IMR-90 (cell line): ENCODE measurements around the gene CLPTM1L. TPM values are rescaled to one million over a fixed set of nuclear protein-coding genes. Genes with fewer than 3 reads are reported as not detected.

Experiments used
- ATAC-seq: fragments of 200-7000 bp; cut with Tn5 transposase; 2 replicates; pipeline ENCODE4 v1.9.1; 2020; ENCODE audit warnings: low read depth, mild to moderate bottlenecking, moderate library complexity
- BruUV-seq: library from RNA; stranded (reverse); fragments of 400-500 nt; replicated peaks from 2 replicates; lab custom pipeline; 2021; lab: Mats Ljungman, UMichigan
- CTCF ChIA-PET: fragments of 300-600 bp; formaldehyde crosslinking; extraction: SDS; loops from one replicate; lab custom pipeline; 2021; ENCODE audit warnings: antibody characterized with exemption; lab: Yijun Ruan, JAX
- POLR2A ChIA-PET: fragments of 300-600 bp; sonication (Branson Sonifier 250); formaldehyde crosslinking; loops from one replicate; lab custom pipeline; 2022; ENCODE audit warnings: antibody characterized with exemption; ENCODE audit not compliant: unreplicated experiment; lab: Charles Lee
- DNase-seq: peaks from one replicate; pipeline ENCODE4 v3.0.0; 2013
- H2AFZ ChIP-seq: replicated peaks from 2 replicates; pipeline ENCODE3; 2013; ENCODE audit warnings: low read length, mild to moderate bottlenecking; ENCODE audit not compliant: poor library complexity
- H2AK5ac ChIP-seq: 2 replicates; pipeline ENCODE4 v1.6.1; 2013; ENCODE audit warnings: low read depth, low read length, inconsistent platforms
- H2AK9ac ChIP-seq: replicated peaks from 2 replicates; pipeline ENCODE3; 2013; ENCODE audit warnings: mild to moderate bottlenecking, low read depth, low read length, moderate library complexity; ENCODE audit not compliant: poor library complexity
- H2BK120ac ChIP-seq: 2 replicates; pipeline ENCODE4 v1.6.1; 2013; ENCODE audit warnings: low read depth, low read length, inconsistent platforms
- H2BK15ac ChIP-seq: 3 replicates; pipeline ENCODE4 v1.6.1; 2013; ENCODE audit warnings: low read depth, low read length, inconsistent platforms
- H2BK20ac ChIP-seq: 2 replicates; pipeline ENCODE4 v1.6.1; 2013; ENCODE audit warnings: low read depth, mild to moderate bottlenecking, inconsistent platforms, low read length, moderate library complexity
- H2BK5ac ChIP-seq: 2 replicates; pipeline ENCODE4 v1.6.1; 2013; ENCODE audit warnings: mild to moderate bottlenecking, low read depth, low read length, inconsistent platforms; ENCODE audit not compliant: poor library complexity, severe bottlenecking
- H3K14ac ChIP-seq: replicated peaks from 2 replicates; pipeline ENCODE4 v1.6.1; 2013; ENCODE audit warnings: low read depth, low read length, inconsistent platforms
- H3K18ac ChIP-seq: 2 replicates; pipeline ENCODE4 v1.6.1; 2013; ENCODE audit warnings: low read depth, low read length, control low read depth
- H3K23ac ChIP-seq: 2 replicates; pipeline ENCODE4 v1.6.1; 2013; ENCODE audit warnings: low read depth, low read length, inconsistent platforms
- H3K27ac ChIP-seq: 2 replicates; pipeline ENCODE4 v1.5.1; 2013; ENCODE audit warnings: mild to moderate bottlenecking, control low read depth, low read length; ENCODE audit not compliant: insufficient read depth
- H3K27me3 ChIP-seq: 2 replicates; pipeline ENCODE4 v1.6.1; 2013; ENCODE audit warnings: low read length; ENCODE audit not compliant: control insufficient read depth, insufficient read depth
- H3K36me3 ChIP-seq: 2 replicates; pipeline ENCODE4 v1.6.1; 2013; ENCODE audit warnings: low read length, mixed read lengths; ENCODE audit not compliant: control insufficient read depth, insufficient read depth
- H3K4ac ChIP-seq: 2 replicates; pipeline ENCODE4 v1.6.1; 2013; ENCODE audit warnings: low read depth, low read length, inconsistent platforms
- H3K4me1 ChIP-seq: 2 replicates; pipeline ENCODE4 v1.6.1; 2013; ENCODE audit warnings: low read length, mixed read lengths; ENCODE audit not compliant: control insufficient read depth, insufficient read depth
- H3K4me2 ChIP-seq: 2 replicates; pipeline ENCODE4 v1.6.1; 2013; ENCODE audit warnings: low read depth, mild to moderate bottlenecking, control low read depth, low read length, moderate library complexity
- H3K4me3 ChIP-seq: 2 replicates; pipeline ENCODE4 v1.5.1; 2013; ENCODE audit warnings: low read depth, mild to moderate bottlenecking, control low read depth, low read length, moderate library complexity; ENCODE audit not compliant: insufficient read depth
- H3K56ac ChIP-seq: 2 replicates; pipeline ENCODE4 v1.6.1; 2013; ENCODE audit warnings: low read length, inconsistent platforms; ENCODE audit not compliant: insufficient read depth; ENCODE audit errors: extremely low read depth
- H3K79me1 ChIP-seq, 2 experiments: 2 replicates each; pipeline ENCODE4 v1.6.1; 2013; ENCODE audit warnings: low read length in 2 of 2, inconsistent platforms in 1 of 2, low read depth in 1 of 2
- H3K9ac ChIP-seq: 2 replicates; pipeline ENCODE4 v1.6.1; 2013; ENCODE audit warnings: low read depth, low read length, control low read depth
- H3K9me1 ChIP-seq: 2 replicates; pipeline ENCODE4 v1.6.1; 2013; ENCODE audit warnings: low read length, inconsistent platforms; ENCODE audit not compliant: insufficient read depth
- H3K9me3 ChIP-seq: 2 replicates; pipeline ENCODE4 v1.6.1; 2013; ENCODE audit warnings: low read length; ENCODE audit not compliant: control insufficient read depth, insufficient read depth
- H4K20me1 ChIP-seq: 2 replicates; pipeline ENCODE4 v1.6.1; 2013; ENCODE audit warnings: low read length, inconsistent platforms; ENCODE audit not compliant: insufficient read depth
- H4K5ac ChIP-seq: 2 replicates; pipeline ENCODE4 v1.6.1; 2013; ENCODE audit warnings: mild to moderate bottlenecking, low read depth, low read length, control low read depth
- H4K8ac ChIP-seq, 2 experiments: 2 replicates each; pipeline ENCODE4 v1.6.1; 2013; ENCODE audit warnings: low read depth in 2 of 2, low read length in 2 of 2, control low read depth in 1 of 2, inconsistent platforms in 1 of 2
- H4K91ac ChIP-seq: 2 replicates; pipeline ENCODE4 v1.6.1; 2013; ENCODE audit warnings: low read depth, low read length, inconsistent platforms; ENCODE audit not compliant: insufficient read depth
- BHLHE40 ChIP-seq: fragments of 150-350 bp; IDR thresholded peaks from 2 replicates; pipeline ENCODE4 v1.6.1; 2016; ENCODE audit warnings: mild to moderate bottlenecking, low read depth, low read length
- MXI1 ChIP-seq: IDR thresholded peaks from 2 replicates; pipeline ENCODE4 v1.6.1; 2012; ENCODE audit warnings: low read depth, mild to moderate bottlenecking, low read length, moderate library complexity, borderline replicate concordance
- RCOR1 ChIP-seq: IDR thresholded peaks from 2 replicates; pipeline ENCODE4 v1.6.1; 2012; ENCODE audit warnings: mild to moderate bottlenecking, low read length, improper control_type of control experiment; ENCODE audit not compliant: insufficient replicate concordance
- RFX5 ChIP-seq: IDR thresholded peaks from 2 replicates; pipeline ENCODE4 v1.8.0; 2012; ENCODE audit warnings: low read depth, mild to moderate bottlenecking, low read length, moderate library complexity
- WGBS, 2 experiments: methylation state at CpG; one replicate each; pipeline versions ENCODE4 v1.1.5 to v1.1.7; 2013; ENCODE audit warnings: missing lambda C conversion rate in 2 of 2; ENCODE audit not compliant: insufficient read length in 1 of 2; ENCODE audit errors: extremely low coverage in 2 of 2; 5-methylcytosine and 5-hydroxymethylcytosine counted together
- dilution Hi-C: fragments of 300-500 bp; cut with HindIII; formaldehyde crosslinking; loops from one replicate; pipeline ENCODE4 v1.14.3; 2018; ENCODE audit warnings: low sequenced_read_pairs; ENCODE audit not compliant: unreplicated experiment
- in situ Hi-C: fragments of 300-500 bp; cut with MboI; formaldehyde crosslinking; loops from 3 replicates; pipeline ENCODE4 v1.14.3; 2019; ENCODE audit warnings: low sequenced_read_pairs, inconsistent platforms, mixed read lengths
- intact Hi-C: fragments of 100-400 bp; cut with micrococcal nuclease; formaldehyde crosslinking; loops from 2 replicates; pipeline ENCODE4 v1.10.0; 2022
- polyA plus RNA-seq, 3 experiments: library from polyadenylated mRNA; depleted of rRNA; stranded (reverse); fragments of >200 nt; gene quantifications; 2 replicates each; pipeline ENCODE4 v1.2.3, GENCODE V29; 2012; ENCODE audit warnings: low replicate concordance in 1 of 3
- total RNA-seq: library from RNA; depleted of rRNA; stranded (reverse); fragments of >200 nt; gene quantifications from 2 replicates; pipeline ENCODE4 v1.2.3, GENCODE V29; 2012

The CLPTM1L gene
- total and polyA plus RNA-seq, 2 of the 4 experiments (the other 2 are of a cell fraction): 114 to 137 TPM

DNA sequence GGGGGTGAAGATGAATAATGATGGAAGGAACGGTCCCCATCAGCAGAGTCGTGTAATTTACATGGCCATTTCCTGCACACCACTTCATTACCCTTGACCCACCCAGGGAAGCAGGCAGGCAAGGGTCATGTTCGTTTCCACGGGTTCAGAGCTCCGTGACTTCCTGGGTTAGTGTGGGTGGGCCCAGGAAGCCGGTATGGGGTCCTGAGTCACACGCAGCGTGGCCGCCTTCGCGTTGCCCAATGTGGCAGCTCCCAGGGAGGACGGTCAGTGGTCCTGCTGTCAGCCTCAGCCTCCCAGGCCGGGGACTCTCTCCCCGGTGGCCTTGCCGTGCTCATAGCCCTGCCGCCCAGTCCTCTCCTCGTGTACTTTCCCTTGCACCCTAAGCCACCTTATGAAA lies 44.9 kb downstream of the CLPTM1L start:
- H2BK15ac ChIP-seq: no peak overlapping the region
- no peaks in the 10 kb centered on the region for H3K4me1 ChIP-seq
- no peak for DNase-seq
- H4K91ac ChIP-seq: no peak overlapping the region
- H3K9me1 ChIP-seq: no peaks in the 10 kb centered on the region
- no peak overlapping the region for H4K8ac ChIP-seq
- no peak overlapping the region for H3K23ac ChIP-seq
- H3K56ac ChIP-seq: no peak overlapping the region
- no peaks in the 10 kb centered on the region for H4K20me1 ChIP-seq
- intact Hi-C loops: no loop called here
- H2BK5ac ChIP-seq: no peak overlapping the region
- no peak overlapping the region for H2AK5ac ChIP-seq
- ATAC-seq: no peak
- H4K5ac ChIP-seq: no peak overlapping the region
- H3K4ac ChIP-seq: no peak overlapping the region
- no peak overlapping the region for H3K18ac ChIP-seq
- no peak overlapping the region for H2AK9ac ChIP-seq
- no peak overlapping the region for H3K14ac ChIP-seq
- no peak overlapping the region for H2BK20ac ChIP-seq
- peaks cover 25% of the 10 kb centered on the region for H3K27me3 ChIP-seq
- no peak overlapping the region for H3K4me2 ChIP-seq
- TF ChIP-seq BHLHE40: no peak
- TF ChIP-seq MXI1: no peak
- no peak for TF ChIP-seq RFX5
- no peak for TF ChIP-seq RCOR1
- 80% methylated on average over 8 of the region's 17 CpGs; no CpG with 5 or more reads in 1 of the 2 experiments for WGBS, 2 experiments
- ChIA-PET POLR2A (no interaction called here), CTCF (no interaction called here)
- H3K36me3 ChIP-seq: no peaks in the 10 kb centered on the region
- H3K4me3 ChIP-seq: no peak overlapping the region
- H3K9me3 ChIP-seq: no peaks in the 10 kb centered on the region; the same call in 1 of the 2 replicates
- no peak overlapping the region for H3K27ac ChIP-seq
- H3K79me1 ChIP-seq: no peaks in the 10 kb centered on the region
- dilution Hi-C loops: no loop called here
- H2AFZ ChIP-seq: peak overlapping the region; percentile 29
- in situ Hi-C loops: no loop called here
- no peak overlapping the region for H2BK120ac ChIP-seq
- BruUV-seq: no TSS peak
- H3K9ac ChIP-seq: no peak overlapping the region
